Measurements from ENCODE around the gene OXLD1. TPM values are rescaled to one million over a fixed set of nuclear protein-coding genes. Genes with fewer than 3 reads are reported as not detected.

The OXLD1 gene
- total and polyA plus RNA-seq, 2 donors (not counting 1 experiment from before 2014, with no cell fraction given) = 39.5 to 102 TPM

- Mint-ChIP-seq H3K27me3 (no peaks in the 10 kb centered on the region), H3K4me3 (no peak overlapping the region), H3K27ac (no peak overlapping the region), H3K4me1 (peaks cover 15% of the 10 kb centered on the region), H3K9me3 (ENCODE audit: insufficient read depth) (no peaks in the 10 kb centered on the region)
- WGBS (ENCODE audit: insufficient coverage) = 95% methylated on average over 15 of the region's 18 CpGs
- CTCF ChIA-PET = no interaction called here
- POLR2A ChIA-PET = no interaction called here
- ATAC-seq (ENCODE audit: low read depth) (no peak), DNase-seq (no peak)
- intact Hi-C loops (cut with micrococcal nuclease) = no loop called here
- Histone ChIP-seq H3K4me1 (ENCODE audit: control insufficient read depth in 2 of 2, insufficient read depth in 2 of 2, low read length in 2 of 2) (peaks cover 8 to 9% of the 10 kb centered on the region in 2 donors), H4K20me1 (ENCODE audit: control insufficient read depth, insufficient read depth, low read length, poor library complexity, severe bottlenecking) (peaks cover 13% of the 10 kb centered on the region), H3K36me3 (replicated peaks in 1 of 2; ENCODE audit: control extremely low read depth in 1 of 2, control insufficient read depth in 1 of 2, extremely low read depth in 1 of 2, insufficient read depth in 2 of 2, low read length in 1 of 2) (peaks cover 0 to 53% of the 10 kb centered on the region in 2 experiments), H3K4me2 (replicated peaks; ENCODE audit: low read depth, low read length, poor library complexity, severe bottlenecking) (no peak overlapping the region), H3K79me2 (ENCODE audit: control insufficient read depth, insufficient read depth, low read length) (peaks cover 27% of the 10 kb centered on the region), H2AFZ (ENCODE audit: insufficient read depth, low read depth, low read length, poor library complexity, severe bottlenecking) (no peak overlapping the region), H3K27ac (ENCODE audit: low read length in 2 of 2) (no peak overlapping the region), H3K9ac (ENCODE audit: low read length) (no peak overlapping the region), H3K27me3 (replicated peaks in 1 of 4; ENCODE audit: control extremely low read depth in 1 of 4, control insufficient read depth in 3 of 4, insufficient read depth in 4 of 4, low read length in 3 of 4) (no peaks in the 10 kb centered on the region), H3K4me3 (ENCODE audit: control extremely low read depth in 1 of 5, extremely low read depth in 1 of 5, insufficient read depth in 1 of 5, low read depth in 2 of 5, low read length in 4 of 5) (no peak overlapping the region), H3K9me3 (ENCODE audit: control extremely low read depth in 1 of 3, control insufficient read depth in 2 of 3, insufficient read depth in 1 of 3, low read length in 2 of 3) (no peaks in the 10 kb centered on the region)
- TF ChIP-seq EZH2 (IDR thresholded peaks at IDR 0.05; ENCODE audit: borderline replicate concordance, insufficient read depth, low read depth, low read length, poor library complexity, severe bottlenecking) (no peak), CTCF (IDR thresholded peaks at IDR 0.05) (no peak)
These were observed 6.1 kb upstream of the OXLD1 start for GRCh38 chr17:81672504-81672903.

- Mint-ChIP-seq H3K27me3 (no peaks in the 10 kb centered on the region), H3K9me3 (ENCODE audit: insufficient read depth) (no peaks in the 10 kb centered on the region), H3K27ac (peak overlapping the region; percentile 53), H3K4me1 (peaks cover 23% of the 10 kb centered on the region), H3K4me3 (peak overlapping the region; percentile 91)
- ChIA-PET POLR2A (interaction anchor here (0.7 to 1.7 kb wide), 2 partner anchors 16 to 403 kb away, joined by 5 to 7 read pairs; partner anchors contain the start of genes ARL16 and HGS), CTCF (no interaction called here)
- Histone ChIP-seq H2AFZ (ENCODE audit: insufficient read depth, low read depth, low read length, poor library complexity, severe bottlenecking) (no peak overlapping the region), H3K79me2 (ENCODE audit: control insufficient read depth, insufficient read depth, low read length) (peaks cover 54% of the 10 kb centered on the region), H3K4me2 (replicated peaks; ENCODE audit: low read depth, low read length, poor library complexity, severe bottlenecking) (peak overlapping the region; percentile 93), H3K9me3 (ENCODE audit: control extremely low read depth in 1 of 3, control insufficient read depth in 2 of 3, insufficient read depth in 1 of 3, low read length in 2 of 3) (no peaks in the 10 kb centered on the region), H3K36me3 (replicated peaks in 1 of 2; ENCODE audit: control extremely low read depth in 1 of 2, control insufficient read depth in 1 of 2, extremely low read depth in 1 of 2, insufficient read depth in 2 of 2, low read length in 1 of 2) (peaks cover 0 to 37% of the 10 kb centered on the region in 2 experiments), H3K4me1 (ENCODE audit: control insufficient read depth in 2 of 2, insufficient read depth in 2 of 2, low read length in 2 of 2) (peaks cover 19 to 25% of the 10 kb centered on the region in 2 donors), H3K4me3 (ENCODE audit: control extremely low read depth in 1 of 5, extremely low read depth in 1 of 5, insufficient read depth in 1 of 5, low read depth in 2 of 5, low read length in 4 of 5) (no peak overlapping the region), H3K27ac (ENCODE audit: low read length in 2 of 2) (no peak overlapping the region), H3K27me3 (replicated peaks in 1 of 4; ENCODE audit: control extremely low read depth in 1 of 4, control insufficient read depth in 3 of 4, insufficient read depth in 4 of 4, low read length in 3 of 4) (no peaks in the 10 kb centered on the region), H4K20me1 (ENCODE audit: control insufficient read depth, insufficient read depth, low read length, poor library complexity, severe bottlenecking) (peaks cover 13% of the 10 kb centered on the region), H3K9ac (ENCODE audit: low read length) (no peak overlapping the region)
- DNase-seq = no peak
- 89% methylated on average over 18 of the region's 18 CpGs for WGBS (ENCODE audit: insufficient coverage)
- ATAC-seq (ENCODE audit: low read depth) = no peak
- no peak for TF ChIP-seq CTCF (IDR thresholded peaks at IDR 0.05)
- no peak for TF ChIP-seq EZH2 (IDR thresholded peaks at IDR 0.05; ENCODE audit: borderline replicate concordance, insufficient read depth, low read depth, low read length, poor library complexity, severe bottlenecking)
- intact Hi-C loops (cut with micrococcal nuclease) = loop anchor here (2.0 kb wide), 1 partner anchor 115 kb away; the partner anchor contains the start of gene FAAP100
These were observed 1.3 kb upstream of the OXLD1 start for GRCh38 chr17:81667754-81668153.

All from B cell (primary cell).